ENCODE results near the gene PRR36. TPM values are rescaled to one million over a fixed set of nuclear protein-coding genes. Genes with fewer than 3 reads are reported as not detected.

Gene PRR36
- polyA plus RNA-seq, 2 of the 4 experiments (the other 2 are of a cell fraction) = 0.04 to 0.35 TPM

- H3K4me1 ChIP-seq = peaks cover 3% of the 10 kb centered on the region; the same call in 1 of the 3 replicates
- FAIRE-seq (no peak), ATAC-seq (no peak), DNase-seq (ENCODE audit: low read depth in 1 of 2, low spot score in 1 of 2) (no peak)
- H3K9me3 ChIP-seq = no peaks in the 10 kb centered on the region
- 69% methylated on average over 6 of the region's 19 CpGs for WGBS (ENCODE audit: missing lambda C conversion rate)
- no peak overlapping the region for H3K4me3 ChIP-seq
- POLR2A ChIA-PET = no interaction called here
- no peak overlapping the region for H3K27ac ChIP-seq
- TF ChIP-seq TFCP2L1 (CRISPR knock-in tag; IDR thresholded peaks at IDR 0.05) (no peak), CEBPB (IDR thresholded peaks at IDR 0.05) (no peak), REST (IDR thresholded peaks at IDR 0.05) (no peak), ATOH8 (CRISPR knock-in tag; IDR thresholded peaks at IDR 0.05; ENCODE audit: low read depth) (no peak), NFE2L2 (conservative IDR thresholded peaks at IDR 0.05; ENCODE audit: low read length) (no peak)
- CTCF ChIA-PET = interaction anchor here (0.7 to 3.7 kb wide), 5 partner anchors 10 to 71 kb away, joined by 3 to 23 read pairs (median 10); partner anchors contain the start of genes EVI5L and MAP2K7
- H3K4me2 ChIP-seq = no peak overlapping the region
Observed at GRCh38 chr19:7850945-7851622, 23.1 kb downstream of the PRR36 start.

GRCh38 chr19:7850000-7850813 is 24.0 kb downstream of the PRR36 start:
- ATAC-seq (no peak), DNase-seq (ENCODE audit: low read depth in 1 of 2, low spot score in 1 of 2) (no peak), FAIRE-seq (no peak)
- H3K4me1 ChIP-seq = peaks cover 3% of the 10 kb centered on the region; the same call in 1 of the 3 replicates
- no peak overlapping the region for H3K4me3 ChIP-seq
- no peak overlapping the region for H3K4me2 ChIP-seq
- ChIA-PET POLR2A (no interaction called here), CTCF (interaction anchor here (0.7 to 2.4 kb wide), 3 partner anchors 18 to 72 kb away, joined by 3 to 10 read pairs (median 6); no protein-coding TSS in a partner anchor)
- TF ChIP-seq SMC3 (IDR thresholded peaks at IDR 0.05) (no peak), ZNF302 (CRISPR knock-in tag; IDR thresholded peaks at IDR 0.05) (no peak)
- no peak overlapping the region for H3K27ac ChIP-seq
- whole genome bisulfite sequencing (ENCODE audit: missing lambda C conversion rate) = 52% methylated on average over 10 of the region's 25 CpGs
- H3K9me3 ChIP-seq = no peaks in the 10 kb centered on the region

- no peak for DNase-seq (ENCODE audit: low read depth in 1 of 2, low spot score in 1 of 2)
- WGBS (ENCODE audit: missing lambda C conversion rate) = 62% methylated on average over 3 of the region's 9 CpGs
- Histone ChIP-seq H3K4me2 (no peak overlapping the region), H3K9me3 (no peaks in the 10 kb centered on the region), H3K4me1 (peaks cover 3% of the 10 kb centered on the region; the same call in 1 of the 3 replicates), H3K4me3 (no peak overlapping the region), H3K27ac (no peak overlapping the region)
- POLR2A ChIA-PET = no interaction called here
- FAIRE-seq = no peak
- no peak for ATAC-seq
- TF ChIP-seq HEYL (CRISPR knock-in tag; IDR thresholded peaks at IDR 0.05) = no peak
- TF ChIP-seq HDAC2 (IDR thresholded peaks at IDR 0.05) = no peak
- CTCF ChIA-PET = interaction anchor here (2.1 to 2.4 kb wide), 2 partner anchors 18 to 19 kb away, joined by 6 to 10 read pairs; no protein-coding TSS in a partner anchor
Observed at GRCh38 chr19:7849631-7849999, 24.6 kb downstream of the PRR36 start.

GRCh38 chr19:7848779-7849457 is 25.3 kb downstream of the PRR36 start:
- ChIA-PET CTCF (interaction anchor here (1.2 to 2.4 kb wide), 2 partner anchors 13 to 17 kb away, joined by 5 to 6 read pairs; no protein-coding TSS in a partner anchor), POLR2A (no interaction called here)
- Histone ChIP-seq H3K9me3 (no peaks in the 10 kb centered on the region), H3K27ac (no peak overlapping the region), H3K4me2 (no peak overlapping the region), H3K4me3 (no peak overlapping the region), H3K4me1 (peaks cover 3% of the 10 kb centered on the region; the same call in 1 of the 3 replicates)
- FAIRE-seq = no peak
- no peak for DNase-seq (ENCODE audit: low read depth in 1 of 2, low spot score in 1 of 2)
- ATAC-seq = no peak
- 92% methylated on average over 18 of the region's 34 CpGs for WGBS (ENCODE audit: missing lambda C conversion rate)
- no peak for TF ChIP-seq CBX2 (IDR thresholded peaks at IDR 0.05; ENCODE audit: borderline replicate concordance, low read depth)
- TF ChIP-seq ZNF302 (CRISPR knock-in tag; IDR thresholded peaks at IDR 0.05) = no peak
- TF ChIP-seq ESRRA (IDR thresholded peaks at IDR 0.05; ENCODE audit: borderline replicate concordance, low read length) = no peak
- TF ChIP-seq EHMT2 (IDR thresholded peaks at IDR 0.05; ENCODE audit: low read depth) = no peak
- TF ChIP-seq RFX5 (IDR thresholded peaks at IDR 0.05) = no peak
- TF ChIP-seq RAD21 (conservative IDR thresholded peaks at IDR 0.05 in 1 of 2, IDR thresholded peaks at IDR 0.05 in 1 of 2) = no peak
- TF ChIP-seq PBX3 (IDR thresholded peaks at IDR 0.05) = no peak
- no peak for TF ChIP-seq CTCF (IDR thresholded peaks at IDR 0.05)
